CD14-positive monocyte (primary cell): ENCODE measurements around the gene FHIT. TPM values are rescaled to one million over a fixed set of nuclear protein-coding genes. Genes with fewer than 3 reads are reported as not detected.

Source experiments
- DNase-seq, 3 donors: peaks; one replicate each; pipeline ENCODE4 v3.0.0-alpha.2; 2011 to 2022
- H2AFZ ChIP-seq: 2 replicates; pipeline ENCODE4 v1.6.0; 2012; ENCODE audit warnings: mild to moderate bottlenecking, low read depth, low read length, inconsistent platforms; ENCODE audit not compliant: insufficient read depth, poor library complexity, severe bottlenecking
- H3K27ac ChIP-seq, 2 donors: 1 replicate in 1 of 2; 2 replicates in 1 of 2; pipeline ENCODE4 v1.5.1; 2012 to 2013; ENCODE audit warnings: low read length in 2 of 2, control low read depth in 1 of 2, inconsistent platforms in 1 of 2, low read depth in 1 of 2, mild to moderate bottlenecking in 1 of 2
- H3K27me3 ChIP-seq, 2 donors: one replicate each; pipeline versions ENCODE4 v1.6.0 to v1.6.1; 2011 to 2013; ENCODE audit warnings: low read length in 2 of 2; ENCODE audit not compliant: control insufficient read depth in 2 of 2, insufficient read depth in 2 of 2
- H3K36me3 ChIP-seq, 2 donors: replicated peaks in 1 of 2; 1 replicate in 1 of 2; 2 replicates in 1 of 2; pipeline versions ENCODE4 v1.5.1 to v1.6.1; 2012 to 2013; ENCODE audit warnings: low read length in 2 of 2, control low read depth in 1 of 2, inconsistent platforms in 1 of 2, mild to moderate bottlenecking in 1 of 2; ENCODE audit not compliant: insufficient read depth in 2 of 2, control insufficient read depth in 1 of 2
- H3K4me1 ChIP-seq, 2 donors: 1 replicate in 1 of 2; 2 replicates in 1 of 2; pipeline versions ENCODE4 v1.5.1 to v1.6.1; 2012 to 2013; ENCODE audit warnings: low read length in 2 of 2, control low read depth in 1 of 2, inconsistent platforms in 1 of 2, mild to moderate bottlenecking in 1 of 2, moderate library complexity in 1 of 2; ENCODE audit not compliant: insufficient read depth in 2 of 2, control insufficient read depth in 1 of 2
- H3K4me2 ChIP-seq: replicated peaks from 2 replicates; pipeline ENCODE3; 2012; ENCODE audit warnings: low read length, moderate library complexity, mild to moderate bottlenecking; ENCODE audit not compliant: poor library complexity, severe bottlenecking; ENCODE audit errors: extremely low read depth
- H3K4me3 ChIP-seq, 3 experiments: fragments of 200-600 bp in 1 of 3; sonication (generic) in 1 of 3; replicated peaks in 1 of 3; 1 replicate in 2 of 3; 2 replicates in 1 of 3; pipeline ENCODE4 v1.5.1; 2011 to 2013; ENCODE audit warnings: low read length in 3 of 3, mild to moderate bottlenecking in 3 of 3, control low read depth in 2 of 3, low read depth in 2 of 3, inconsistent platforms in 1 of 3, moderate library complexity in 1 of 3
- H3K79me2 ChIP-seq: 2 replicates; pipeline ENCODE4 v1.6.0; 2012; ENCODE audit warnings: mild to moderate bottlenecking, control low read depth, inconsistent platforms, low read length, moderate library complexity; ENCODE audit not compliant: insufficient read depth
- H3K9ac ChIP-seq: 2 replicates; pipeline ENCODE4 v1.6.0; 2017; ENCODE audit warnings: low read length, mild to moderate bottlenecking; ENCODE audit not compliant: insufficient read depth, poor library complexity, severe bottlenecking
- H3K9me3 ChIP-seq, 2 donors: replicated peaks in 1 of 2; 1 replicate in 1 of 2; 2 replicates in 1 of 2; pipeline versions ENCODE4 v1.5.1 to v1.6.1; 2012 to 2013; ENCODE audit warnings: low read length in 2 of 2, control low read depth in 1 of 2; ENCODE audit not compliant: control insufficient read depth in 1 of 2, insufficient read depth in 1 of 2
- H4K20me1 ChIP-seq: 2 replicates; pipeline ENCODE4 v1.6.0; 2012; ENCODE audit warnings: mild to moderate bottlenecking, low read length, control low read depth, moderate library complexity; ENCODE audit not compliant: insufficient read depth
- H3K27ac Mint-ChIP-seq, 7 donors: one replicate each; pipeline ENCODE4 v1.8.0; 2020; ENCODE audit warnings: mild to moderate bottlenecking in 7 of 7, mixed read lengths in 7 of 7, moderate library complexity in 6 of 7, inconsistent platforms in 2 of 7
- H3K27me3 Mint-ChIP-seq, 3 donors: one replicate each; pipeline ENCODE4 v1.8.0; 2021 to 2022; ENCODE audit warnings: low read depth in 3 of 3, mild to moderate bottlenecking in 3 of 3, mixed read lengths in 3 of 3, moderate library complexity in 3 of 3, inconsistent platforms in 1 of 3
- H3K36me3 Mint-ChIP-seq, 2 donors: one replicate each; pipeline ENCODE4 v1.8.0; 2020; ENCODE audit warnings: mixed read lengths in 2 of 2, inconsistent platforms in 1 of 2, mild to moderate bottlenecking in 1 of 2
- H3K4me1 Mint-ChIP-seq: one replicate; pipeline ENCODE4 v1.8.0; 2020; ENCODE audit warnings: mild to moderate bottlenecking, mixed read lengths
- H3K4me3 Mint-ChIP-seq, 2 donors: one replicate each; pipeline ENCODE4 v1.8.0; 2020; ENCODE audit warnings: mild to moderate bottlenecking in 2 of 2, mixed read lengths in 2 of 2, moderate library complexity in 1 of 2
- H3K9me3 Mint-ChIP-seq, 7 donors: one replicate each; pipeline ENCODE4 v1.8.0; 2020 to 2022; ENCODE audit warnings: mixed read lengths in 7 of 7, mild to moderate bottlenecking in 6 of 7, moderate library complexity in 6 of 7, inconsistent platforms in 2 of 7
- CTCF ChIP-seq: fragments of 200-600 bp; IDR thresholded peaks from one replicate; pipeline ENCODE4 v1.8.0; 2022; ENCODE audit warnings: antibody characterized with exemption, mild to moderate bottlenecking
- WGBS: methylation state at CpG from one replicate; pipeline ENCODE4 v1.1.5; 2013; ENCODE audit warnings: missing lambda C conversion rate; ENCODE audit not compliant: insufficient coverage; 5-methylcytosine and 5-hydroxymethylcytosine counted together
- intact Hi-C, 2 donors: fragments of 100-400 bp; cut with micrococcal nuclease; formaldehyde crosslinking; loops; one replicate each; pipeline versions ENCODE4 v1.15.0 to v1.15.1; 2023
- polyA plus RNA-seq, 3 donors: library from polyadenylated mRNA; depleted of rRNA in 1 of 3; unstranded in 2 of 3; stranded (reverse) in 1 of 3; fragments of 300-500 nt in 2 of 3; fragments of >200 nt in 1 of 3; fragmentation: Illumina TruSeq in 2 of 3; gene quantifications; 1 replicate in 2 of 3; 2 replicates in 1 of 3; pipeline ENCODE4 v1.2.3, GENCODE V29; 2012 to 2021

Gene FHIT
- polyA plus RNA-seq, 3 donors = 1.7 to 3.4 (median 3.2) TPM

GRCh38 chr3:60430205-60430604, 821.0 kb downstream of the FHIT start:
- Histone ChIP-seq H2AFZ (no peak overlapping the region), H3K9me3 (no peaks in the 10 kb centered on the region), H3K79me2 (no peaks in the 10 kb centered on the region), H3K27me3 (no peaks in the 10 kb centered on the region), H3K36me3 (no peaks in the 10 kb centered on the region), H3K9ac (no peak overlapping the region), H3K4me1 (no peaks in the 10 kb centered on the region), H3K27ac (no peak overlapping the region), H4K20me1 (no peaks in the 10 kb centered on the region), H3K4me2 (no peak overlapping the region), H3K4me3 (no peak overlapping the region)
- no peak for DNase-seq
- no peak overlapping the region for H3K27ac Mint-ChIP-seq
- H3K4me3 Mint-ChIP-seq = no peak overlapping the region
- no peaks in the 10 kb centered on the region for H3K36me3 Mint-ChIP-seq
- no peaks in the 10 kb centered on the region for H3K9me3 Mint-ChIP-seq
- no CpG with 5 or more reads among the region's 1 CpG for WGBS
- peaks cover 0 to 2% (median 0%) of the 10 kb centered on the region in 3 donors for H3K27me3 Mint-ChIP-seq
- H3K4me1 Mint-ChIP-seq = no peaks in the 10 kb centered on the region
- no peak for TF ChIP-seq CTCF
- intact Hi-C loops = no loop called here

- Mint-ChIP-seq H3K27me3 (peaks cover 0 to 2% (median 0%) of the 10 kb centered on the region in 3 donors), H3K9me3 (peaks cover 0 to 2% (median 0%) of the 10 kb centered on the region in 7 donors), H3K36me3 (no peaks in the 10 kb centered on the region), H3K4me3 (no peak overlapping the region), H3K27ac (no peak overlapping the region), H3K4me1 (no peaks in the 10 kb centered on the region)
- TF ChIP-seq CTCF = no peak
- H2AFZ ChIP-seq = no peak overlapping the region
- H3K4me3 ChIP-seq = no peak overlapping the region
- no peaks in the 10 kb centered on the region for H3K79me2 ChIP-seq
- intact Hi-C loops = no loop called here
- H3K27me3 ChIP-seq = no peaks in the 10 kb centered on the region
- DNase-seq = no peak
- H3K36me3 ChIP-seq = no peaks in the 10 kb centered on the region
- WGBS = 97% methylated on average over 5 of the region's 5 CpGs
- H4K20me1 ChIP-seq = no peaks in the 10 kb centered on the region
- H3K9me3 ChIP-seq = no peaks in the 10 kb centered on the region
- no peak overlapping the region for H3K27ac ChIP-seq
- no peaks in the 10 kb centered on the region for H3K4me1 ChIP-seq
- no peak overlapping the region for H3K9ac ChIP-seq
- no peak overlapping the region for H3K4me2 ChIP-seq
These were observed 824.1 kb downstream of the FHIT start for GRCh38 chr3:60427109-60427508.
